Measurements from ENCODE around the gene MTMR2.

- TF ChIP-seq FOXK2 (IDR thresholded peaks at IDR 0.05), result no peak
- no peak for TF ChIP-seq HDGF (IDR thresholded peaks at IDR 0.05; ENCODE audit: borderline replicate concordance)
- no peak for TF ChIP-seq SP1 (IDR thresholded peaks at IDR 0.05)
These were observed 46.6 kb downstream of the MTMR2 start for GRCh38 chr11:95877291-95877690.
